ENCODE measurements around the gene UROS. TPM values are rescaled to one million over a fixed set of nuclear protein-coding genes. Genes with fewer than 3 reads are reported as not detected.

Gene UROS
- polyA plus RNA-seq, 2 of the 4 experiments (the other 2 are of a cell fraction): 52.9 to 71.1 TPM

DNA sequence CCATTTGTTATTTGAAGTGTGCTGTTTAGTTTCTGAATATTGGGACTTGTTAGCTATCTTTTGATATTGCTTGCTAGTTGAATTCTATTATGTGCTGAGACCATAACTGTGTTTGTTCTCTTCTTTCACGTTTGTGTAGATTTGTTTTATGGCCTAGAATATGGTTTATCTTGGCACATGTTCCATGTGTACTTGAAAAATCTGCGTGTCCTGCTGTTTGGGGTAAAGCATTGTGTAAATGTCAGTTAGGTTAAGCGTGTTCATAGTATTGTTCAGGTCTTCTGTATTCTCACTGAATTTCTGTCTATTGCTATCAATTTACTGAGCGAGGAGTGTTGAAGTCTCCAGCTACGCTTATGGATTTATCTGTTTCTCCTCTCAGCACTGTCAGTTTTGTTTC is 66.9 kb downstream of the UROS start:
- ChIA-PET CTCF (interaction anchor here (1.4 kb wide), 1 partner anchor 21 kb away, joined by 3 read pairs; no protein-coding TSS in a partner anchor), POLR2A (no interaction called here)
- Histone ChIP-seq H3K4me1 (no peaks in the 10 kb centered on the region), H3K4me2 (no peak overlapping the region), H3K9me3 (no peaks in the 10 kb centered on the region), H3K4me3 (no peak overlapping the region), H3K27ac (no peak overlapping the region)
- DNase-seq (ENCODE audit: low read depth in 1 of 2, low spot score in 1 of 2): no peak
- TF ChIP-seq TFCP2L1 (CRISPR knock-in tag; IDR thresholded peaks at IDR 0.05) (no peak), RAD21 (conservative IDR thresholded peaks at IDR 0.05 in 1 of 2, IDR thresholded peaks at IDR 0.05 in 1 of 2) (no peak), MYC (IDR thresholded peaks at IDR 0.05; ENCODE audit: borderline replicate concordance, low read length) (no peak), POLR2A (IDR thresholded peaks at IDR 0.05; ENCODE audit: low read length) (no peak), NPAS2 (CRISPR knock-in tag; IDR thresholded peaks at IDR 0.05; ENCODE audit: borderline replicate concordance) (no peak), EHMT2 (IDR thresholded peaks at IDR 0.05; ENCODE audit: low read depth) (no peak)
- TF ChIP-seq, protein P1, sequence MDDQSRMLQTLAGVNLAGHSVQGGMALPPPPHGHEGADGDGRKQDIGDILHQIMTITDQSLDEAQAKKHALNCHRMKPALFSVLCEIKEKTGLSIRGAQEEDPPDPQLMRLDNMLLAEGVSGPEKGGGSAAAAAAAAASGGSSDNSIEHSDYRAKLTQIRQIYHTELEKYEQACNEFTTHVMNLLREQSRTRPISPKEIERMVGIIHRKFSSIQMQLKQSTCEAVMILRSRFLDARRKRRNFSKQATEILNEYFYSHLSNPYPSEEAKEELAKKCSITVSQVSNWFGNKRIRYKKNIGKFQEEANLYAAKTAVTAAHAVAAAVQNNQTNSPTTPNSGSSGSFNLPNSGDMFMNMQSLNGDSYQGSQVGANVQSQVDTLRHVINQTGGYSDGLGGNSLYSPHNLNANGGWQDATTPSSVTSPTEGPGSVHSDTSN (IDR thresholded peaks at IDR 0.05): no peak
- TF ChIP-seq, protein P2, sequence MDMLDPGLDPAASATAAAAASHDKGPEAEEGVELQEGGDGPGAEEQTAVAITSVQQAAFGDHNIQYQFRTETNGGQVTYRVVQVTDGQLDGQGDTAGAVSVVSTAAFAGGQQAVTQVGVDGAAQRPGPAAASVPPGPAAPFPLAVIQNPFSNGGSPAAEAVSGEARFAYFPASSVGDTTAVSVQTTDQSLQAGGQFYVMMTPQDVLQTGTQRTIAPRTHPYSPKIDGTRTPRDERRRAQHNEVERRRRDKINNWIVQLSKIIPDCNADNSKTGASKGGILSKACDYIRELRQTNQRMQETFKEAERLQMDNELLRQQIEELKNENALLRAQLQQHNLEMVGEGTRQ (IDR thresholded peaks at IDR 0.05): no peak
- FAIRE-seq: no peak
- 80% methylated on average over 5 of the region's 5 CpGs for WGBS (ENCODE audit: missing lambda C conversion rate)
- ATAC-seq: no peak

DNA sequence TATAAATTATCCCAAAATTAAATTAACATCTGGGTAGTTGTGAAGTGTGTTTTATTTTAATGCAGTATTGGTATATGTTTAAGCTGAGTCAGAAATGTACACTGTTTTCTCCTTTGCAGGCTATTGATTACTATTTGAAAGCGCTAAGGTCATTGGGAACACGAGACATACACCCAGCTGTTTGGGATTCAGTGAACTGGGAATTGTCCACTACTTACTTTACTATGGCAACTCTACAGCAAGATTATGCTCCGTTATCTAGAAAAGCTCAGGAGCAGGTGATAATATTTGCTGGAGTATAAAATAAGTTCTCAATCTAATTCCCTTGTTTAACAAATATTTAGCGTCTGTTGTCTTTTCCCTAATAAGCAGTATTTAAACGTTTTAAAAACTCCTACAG is 75.6 kb downstream of the UROS start:
- 84% methylated on average over 5 of the region's 5 CpGs for WGBS (ENCODE audit: missing lambda C conversion rate)
- H3K4me3 ChIP-seq: no peak overlapping the region
- no peak overlapping the region for H3K27ac ChIP-seq
- DNase-seq (ENCODE audit: low read depth in 1 of 2, low spot score in 1 of 2) (no peak), ATAC-seq (no peak), FAIRE-seq (no peak)
- H3K4me1 ChIP-seq: no peaks in the 10 kb centered on the region
- POLR2A ChIA-PET: no interaction called here
- no peak overlapping the region for H3K4me2 ChIP-seq
- CTCF ChIA-PET: interaction anchor here (1.3 kb wide), 1 partner anchor 18 kb away, joined by 4 read pairs; no protein-coding TSS in a partner anchor
- no peaks in the 10 kb centered on the region for H3K9me3 ChIP-seq
- no peak for TF ChIP-seq JUN (IDR thresholded peaks at IDR 0.05)
- TF ChIP-seq POLR2A (IDR thresholded peaks at IDR 0.05; ENCODE audit: low read length): no peak

DNA sequence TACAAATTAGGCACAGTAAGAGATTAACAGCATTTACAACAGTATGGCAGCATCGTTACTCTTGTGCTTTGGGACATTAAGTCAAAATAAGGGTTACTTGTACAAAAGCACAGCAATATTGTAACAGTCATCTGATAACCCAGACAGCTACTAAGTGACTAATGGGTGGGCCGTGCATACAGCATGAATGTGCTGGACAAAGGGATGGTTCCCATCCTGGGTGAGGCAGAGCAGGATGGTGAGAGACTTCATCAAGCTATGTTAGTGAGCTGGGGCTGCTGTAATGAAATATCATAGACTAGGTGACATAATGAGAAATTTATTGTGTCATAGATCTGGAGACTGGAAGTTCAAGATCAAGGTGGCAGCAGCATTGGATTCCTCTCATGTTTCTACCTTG is 78.1 kb downstream of the UROS start:
- FAIRE-seq (no peak), ATAC-seq (no peak), DNase-seq (ENCODE audit: low read depth in 1 of 2, low spot score in 1 of 2) (no peak)
- no peak overlapping the region for H3K27ac ChIP-seq
- no peaks in the 10 kb centered on the region for H3K4me1 ChIP-seq
- TF ChIP-seq MAZ (IDR thresholded peaks at IDR 0.05; ENCODE audit: borderline replicate concordance, low read depth, low read length): no peak
- TF ChIP-seq KDM5A (IDR thresholded peaks at IDR 0.05): no peak
- no peak for TF ChIP-seq JUN (IDR thresholded peaks at IDR 0.05)
- TF ChIP-seq TFCP2L1 (CRISPR knock-in tag; IDR thresholded peaks at IDR 0.05): no peak
- TF ChIP-seq HEYL (CRISPR knock-in tag; IDR thresholded peaks at IDR 0.05): no peak
- no peak for TF ChIP-seq ZNF302 (CRISPR knock-in tag; IDR thresholded peaks at IDR 0.05)
- no peak for TF ChIP-seq MAFK (IDR thresholded peaks at IDR 0.05; ENCODE audit: partially characterized antibody)
- TF ChIP-seq KDM1A (IDR thresholded peaks at IDR 0.05; ENCODE audit: low read depth): no peak
- TF ChIP-seq CHD2 (IDR thresholded peaks at IDR 0.05; ENCODE audit: low read length, partially characterized antibody): no peak
- TF ChIP-seq, protein P3, sequence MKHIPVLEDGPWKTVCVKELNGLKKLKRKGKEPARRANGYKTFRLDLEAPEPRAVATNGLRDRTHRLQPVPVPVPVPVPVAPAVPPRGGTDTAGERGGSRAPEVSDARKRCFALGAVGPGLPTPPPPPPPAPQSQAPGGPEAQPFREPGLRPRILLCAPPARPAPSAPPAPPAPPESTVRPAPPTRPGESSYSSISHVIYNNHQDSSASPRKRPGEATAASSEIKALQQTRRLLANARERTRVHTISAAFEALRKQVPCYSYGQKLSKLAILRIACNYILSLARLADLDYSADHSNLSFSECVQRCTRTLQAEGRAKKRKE (CRISPR knock-in tag; IDR thresholded peaks at IDR 0.05; ENCODE audit: low read depth): no peak
- TF ChIP-seq TP53 (CRISPR knock-in tag; IDR thresholded peaks at IDR 0.05): no peak
- no peak for TF ChIP-seq CEBPB (IDR thresholded peaks at IDR 0.05)
- TF ChIP-seq NFE2L2 (conservative IDR thresholded peaks at IDR 0.05; ENCODE audit: low read length): no peak
- no peak for TF ChIP-seq CBX8 (IDR thresholded peaks at IDR 0.05)
- TF ChIP-seq JUNB (IDR thresholded peaks at IDR 0.05): no peak
- no peak for TF ChIP-seq EP300 (IDR thresholded peaks at IDR 0.05)
- TF ChIP-seq FOXS1 (CRISPR knock-in tag; IDR thresholded peaks at IDR 0.05): no peak
- no peak for TF ChIP-seq SREBF2 (IDR thresholded peaks at IDR 0.05)
- TF ChIP-seq, protein P4, sequence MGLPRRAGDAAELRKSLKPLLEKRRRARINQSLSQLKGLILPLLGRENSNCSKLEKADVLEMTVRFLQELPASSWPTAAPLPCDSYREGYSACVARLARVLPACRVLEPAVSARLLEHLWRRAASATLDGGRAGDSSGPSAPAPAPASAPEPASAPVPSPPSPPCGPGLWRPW (IDR thresholded peaks at IDR 0.05): no peak
- no peak for TF ChIP-seq CHD4 (IDR thresholded peaks at IDR 0.05; ENCODE audit: borderline replicate concordance)
- H3K9me3 ChIP-seq: no peaks in the 10 kb centered on the region
- POLR2A ChIA-PET: no interaction called here
- 95% methylated on average over 2 of the region's 2 CpGs for WGBS (ENCODE audit: missing lambda C conversion rate)
- no peak overlapping the region for H3K4me3 ChIP-seq
- H3K4me2 ChIP-seq: no peak overlapping the region
- CTCF ChIA-PET: no interaction called here
